ENCODE results near the gene KRT74.

The KRT74 gene

DNA sequence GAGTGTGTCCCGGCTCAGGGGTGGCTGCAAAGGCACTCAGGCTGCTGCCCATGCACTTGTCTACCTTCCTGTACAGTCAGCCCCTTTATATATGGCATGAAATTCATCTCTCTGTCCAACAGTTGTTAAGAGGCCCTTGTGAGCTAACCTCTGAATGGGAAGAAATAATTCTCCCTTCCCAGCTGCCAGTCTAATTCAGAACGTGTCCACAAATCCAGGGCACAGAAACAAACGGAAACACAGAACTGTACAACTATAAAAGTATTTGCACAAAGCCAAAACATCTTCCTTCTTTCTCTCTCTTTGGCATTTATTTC is 54.3 kb downstream of the KRT74 start:
- DNase-seq: no peak

DNA sequence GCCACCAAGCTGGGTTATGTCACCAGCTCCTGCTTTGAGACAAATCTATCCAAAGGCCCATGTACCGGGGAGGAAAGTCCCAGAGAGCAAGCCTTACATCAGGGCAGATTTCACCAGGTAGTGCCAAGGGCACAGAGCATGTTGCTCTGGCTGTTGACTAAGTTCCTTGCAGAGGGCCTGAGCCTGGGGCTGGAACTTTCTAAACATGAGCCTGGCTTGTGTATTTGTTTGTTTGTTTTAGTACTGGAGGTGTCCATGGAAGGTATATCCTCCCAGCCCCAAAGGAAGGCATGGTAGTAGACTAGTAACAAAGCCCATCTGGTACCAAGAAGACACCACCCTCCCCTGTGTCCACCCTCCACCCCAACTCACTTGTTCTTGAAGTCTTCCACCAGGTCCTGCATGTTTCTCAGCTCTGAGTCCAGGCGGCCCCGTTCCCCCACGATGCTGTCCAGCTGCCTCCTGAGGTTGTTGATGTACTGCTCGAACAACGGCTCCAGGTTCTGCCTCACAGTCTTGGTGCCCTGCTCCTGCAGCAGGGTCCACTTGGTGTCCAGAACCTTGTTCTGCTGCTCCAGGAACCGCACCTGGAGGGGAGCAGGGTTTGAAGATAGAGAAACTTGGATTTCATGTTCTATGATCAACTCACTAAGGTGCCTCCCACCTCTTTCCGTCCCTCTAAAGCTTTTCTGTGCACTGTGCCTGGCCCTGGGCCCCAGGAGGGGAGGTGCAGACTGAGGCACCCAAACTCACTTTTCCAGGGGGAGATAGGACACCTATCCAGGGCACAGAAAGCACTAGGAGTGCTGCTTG is 54.9 kb downstream of the KRT74 start:
- DNase-seq: no peak

DNA sequence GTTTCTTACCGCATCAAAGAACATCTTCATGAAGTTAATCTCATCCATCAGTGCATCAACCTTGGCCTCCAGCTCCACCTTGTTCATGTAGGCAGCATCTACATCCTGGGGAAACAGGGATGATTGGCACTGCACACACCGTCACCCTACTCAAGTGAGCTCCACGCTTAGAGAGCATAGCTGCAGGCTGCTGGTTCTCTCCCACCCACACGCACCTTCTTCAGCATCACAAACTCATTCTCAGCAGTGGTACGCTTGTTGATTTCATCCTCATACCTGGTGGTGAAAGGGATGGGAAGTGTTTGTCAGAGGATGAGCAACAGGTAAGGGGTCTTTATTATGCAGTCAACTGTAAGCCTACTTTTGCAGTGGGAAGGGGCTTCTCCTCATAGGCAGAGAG is 55.8 kb downstream of the KRT74 start:
- DNase-seq: no peak

- DNase-seq: no peak
Observed at GRCh38 chr12:52517005-52517835, 56.4 kb downstream of the KRT74 start.

DNA sequence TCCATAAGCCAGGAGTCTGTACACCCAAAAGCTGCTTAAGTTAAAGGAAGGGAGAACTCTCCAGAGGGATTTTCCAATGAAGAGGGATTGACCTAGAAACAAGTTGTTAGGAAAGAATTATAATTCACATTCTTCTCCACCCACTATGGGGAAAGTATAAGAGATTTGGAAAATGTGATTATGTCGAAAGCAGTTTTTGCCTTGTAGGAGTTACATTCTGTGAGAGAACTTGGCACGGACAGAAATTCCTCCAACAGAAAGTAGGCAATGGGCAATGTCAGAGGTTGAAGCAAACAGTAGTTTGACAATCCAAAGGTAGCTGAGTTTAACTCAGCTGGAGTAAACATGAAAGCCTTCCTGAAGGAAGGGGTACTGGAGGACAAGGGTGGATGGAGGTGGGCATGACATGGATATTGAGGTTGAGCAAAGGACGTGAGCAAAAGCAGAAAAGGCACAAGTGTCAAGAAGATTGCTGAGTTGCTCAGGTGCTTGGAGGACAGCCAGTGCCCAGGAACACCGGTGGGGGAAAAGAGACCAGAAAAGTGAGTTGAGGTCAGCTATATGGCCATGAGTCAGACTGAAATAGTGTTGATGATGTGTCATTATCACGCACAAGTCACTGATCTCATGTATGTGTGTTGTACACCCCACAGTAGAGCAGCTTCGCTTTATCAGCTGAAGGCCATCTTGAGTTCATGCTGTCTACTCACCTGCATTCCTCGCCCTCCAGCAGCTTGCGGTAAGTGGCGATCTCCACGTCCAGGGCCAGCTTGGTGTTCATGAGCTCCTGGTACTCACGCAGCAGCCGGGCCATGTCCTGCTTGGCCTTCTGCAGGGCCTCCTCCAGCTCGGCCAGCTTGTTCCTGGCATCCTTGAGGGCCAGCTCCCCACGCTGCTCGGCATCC is 57.5 kb downstream of the KRT74 start:
- DNase-seq: no peak
